Colonic mucosa (tissue), 4 donors: ENCODE data around the gene ADISSP. TPM values are rescaled to one million over a fixed set of nuclear protein-coding genes. Genes with fewer than 3 reads are reported as not detected.

Experiments used
- DNase-seq: peaks from one replicate; pipeline ENCODE4 v3.0.0-alpha.2; 2020
- H3K27ac ChIP-seq: fragments of 200-600 bp; one replicate; pipeline ENCODE4 v1.8.0; 2021
- H3K27me3 ChIP-seq: fragments of 200-600 bp; one replicate; pipeline ENCODE4 v1.8.0; 2021
- H3K36me3 ChIP-seq: fragments of 200-600 bp; one replicate; pipeline ENCODE4 v1.8.0; 2021
- H3K4me1 ChIP-seq: fragments of 200-600 bp; one replicate; pipeline ENCODE4 v1.8.0; 2021; ENCODE audit warnings: mild to moderate bottlenecking
- H3K4me3 ChIP-seq: fragments of 200-600 bp; one replicate; pipeline ENCODE4 v1.8.0; 2021
- H3K9ac ChIP-seq, 2 donors: one replicate each; pipeline ENCODE4 v1.7.0; 2013; ENCODE audit warnings: control low read depth in 2 of 2, low read depth in 2 of 2, low read length in 2 of 2
- H3K9me3 ChIP-seq: fragments of 200-600 bp; one replicate; pipeline ENCODE4 v1.8.0; 2021
- CTCF ChIP-seq: fragments of 200-600 bp; IDR thresholded peaks from one replicate; pipeline ENCODE4 v1.8.0; 2022; ENCODE audit warnings: antibody characterized with exemption, mild to moderate bottlenecking
- intact Hi-C: fragments of 100-400 bp; cut with DNase I; formaldehyde crosslinking; loops from one replicate; pipeline ENCODE4 v1.14.1; 2022
- total RNA-seq, 2 donors: library from RNA; stranded (reverse); fragmentation: NEBNext Ultra II Directional in 1 of 2; extraction: Animal tissue kit (Norgen Biotek cat#: 25700) in 1 of 2; gene quantifications; one replicate each; pipeline ENCODE4 v1.2.1, GENCODE V29; 2021
- donor health status: healthy.
- donor health status: DM: no; HTN: no; CAD: no.
- donor health status: DM: no; HTN: no; CAD: no.

Gene ADISSP
- total RNA-seq, 2 donors from 2014 or later = 20.6 to 37.7 TPM

DNA sequence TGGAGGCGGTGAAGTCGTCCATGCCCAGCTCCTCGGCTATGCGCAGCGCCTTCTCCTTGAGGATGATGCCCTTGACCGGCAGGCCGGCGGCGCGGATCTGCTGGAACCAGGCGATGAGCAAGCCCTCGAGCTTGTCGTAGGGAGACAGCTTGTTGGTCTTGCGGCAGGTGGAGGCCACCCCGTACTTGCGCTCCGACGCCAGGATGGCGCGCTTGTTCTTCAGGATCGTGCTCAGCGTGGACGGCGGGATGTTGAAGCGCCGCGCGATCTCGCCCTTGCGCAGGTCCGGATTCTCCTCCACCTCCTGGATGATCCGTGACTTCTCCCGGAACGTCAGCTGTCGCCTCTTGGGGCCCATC, 18.6 kb upstream of the ADISSP start:
- peaks cover 20% of the 10 kb centered on the region for H3K4me1 ChIP-seq
- intact Hi-C loops = loop anchor here (5.0 kb wide), 1 partner anchor 66 kb away; no protein-coding TSS in a partner anchor

DNA sequence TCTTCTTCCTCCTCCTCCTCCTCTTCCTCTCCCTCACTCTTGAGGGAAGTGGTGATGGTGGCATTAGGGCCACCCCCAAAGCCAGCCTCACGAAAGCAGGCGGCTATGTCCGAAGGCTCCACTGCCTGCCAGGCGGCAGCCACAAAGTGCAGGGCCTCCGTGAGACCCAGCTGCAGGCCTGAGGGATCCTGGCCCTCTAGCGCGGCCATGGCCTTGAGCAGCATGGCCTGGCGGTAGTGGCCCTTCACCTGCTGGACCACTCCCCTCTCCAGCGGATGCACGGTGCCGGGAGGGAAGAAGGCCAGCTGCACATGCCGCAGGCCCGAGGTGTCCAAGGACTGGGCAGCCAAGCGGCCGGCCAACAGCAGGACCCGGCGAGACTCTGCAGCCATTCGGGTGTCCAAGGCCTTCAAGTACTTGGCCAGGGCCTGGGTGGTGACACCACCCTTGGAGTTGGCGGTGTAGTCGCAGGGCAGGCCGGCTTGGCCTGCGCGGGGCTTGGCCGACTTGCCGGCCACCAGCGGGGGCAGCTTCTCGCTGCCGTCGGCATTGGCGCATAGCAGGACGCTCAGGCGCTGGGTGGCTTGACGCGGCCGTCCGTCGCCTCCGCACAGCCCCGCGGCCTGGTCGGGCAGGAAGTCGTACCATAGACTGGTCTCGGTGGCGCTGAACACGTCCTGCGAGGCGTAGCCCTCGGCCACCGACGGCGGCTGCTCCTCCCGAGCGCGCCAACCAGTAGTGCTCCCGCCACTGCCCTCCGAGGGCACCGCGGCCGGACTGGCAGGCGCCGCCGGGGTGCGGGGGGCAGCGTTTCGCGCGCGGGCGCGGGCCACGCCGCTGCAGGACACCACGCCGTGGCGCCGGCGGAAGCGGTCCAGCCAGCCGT, 17.9 kb upstream of the ADISSP start:
- H3K36me3 ChIP-seq = no peaks in the 10 kb centered on the region
- intact Hi-C loops = loop anchor here (5.0 kb wide), 1 partner anchor 67 kb away; no protein-coding TSS in a partner anchor
- H3K9me3 ChIP-seq = no peaks in the 10 kb centered on the region
- no peaks in the 10 kb centered on the region for H3K27me3 ChIP-seq
- H3K4me1 ChIP-seq = peaks cover 20% of the 10 kb centered on the region
- TF ChIP-seq CTCF = no peak
- peak overlapping the region; percentile 79 to 83 for H3K9ac ChIP-seq
- peak overlapping the region; percentile 38 for H3K27ac ChIP-seq
- peak overlapping the region; percentile 55 for H3K4me3 ChIP-seq
- DNase-seq = no peak

More for the DNA sequence above, 18.6 kb upstream of the ADISSP start:
- Histone ChIP-seq H3K9ac (peak overlapping the region; percentile 79 to 83), H3K9me3 (no peaks in the 10 kb centered on the region), H3K27ac (peak overlapping the region; percentile 38), H3K27me3 (no peaks in the 10 kb centered on the region), H3K4me3 (peak overlapping the region; percentile 55), H3K36me3 (no peaks in the 10 kb centered on the region)
- DNase-seq = no peak
- TF ChIP-seq CTCF = no peak

DNA sequence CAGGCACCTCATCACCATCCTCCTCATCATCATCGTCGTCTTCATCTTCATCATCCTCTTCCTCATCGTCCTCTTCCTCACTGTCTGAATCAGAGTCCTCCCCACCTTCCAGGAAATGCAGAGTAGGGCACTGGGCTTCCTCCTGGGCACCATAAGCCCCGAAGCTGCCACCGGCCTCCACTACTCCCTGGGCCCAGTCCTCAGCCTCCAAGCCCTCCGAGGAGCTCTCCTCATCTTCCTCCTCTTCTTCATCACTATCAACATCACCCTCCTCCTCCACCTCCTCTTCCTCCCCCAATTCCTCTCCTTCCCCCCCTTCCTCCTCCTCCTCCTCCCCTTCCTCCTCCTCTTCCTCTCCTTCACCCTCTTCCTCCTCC, 17.3 kb upstream of the ADISSP start:
- no peak for TF ChIP-seq CTCF
- H3K4me1 ChIP-seq = peaks cover 20% of the 10 kb centered on the region
- no peak for DNase-seq
- H3K4me3 ChIP-seq = peak overlapping the region; percentile 55
- no peaks in the 10 kb centered on the region for H3K9me3 ChIP-seq
- peak overlapping the region; percentile 51 to 83 for H3K9ac ChIP-seq
- intact Hi-C loops = loop anchor here (5.0 kb wide), 1 partner anchor 67 kb away; no protein-coding TSS in a partner anchor
- no peaks in the 10 kb centered on the region for H3K27me3 ChIP-seq
- no peak overlapping the region for H3K27ac ChIP-seq
- H3K36me3 ChIP-seq = no peaks in the 10 kb centered on the region

DNA sequence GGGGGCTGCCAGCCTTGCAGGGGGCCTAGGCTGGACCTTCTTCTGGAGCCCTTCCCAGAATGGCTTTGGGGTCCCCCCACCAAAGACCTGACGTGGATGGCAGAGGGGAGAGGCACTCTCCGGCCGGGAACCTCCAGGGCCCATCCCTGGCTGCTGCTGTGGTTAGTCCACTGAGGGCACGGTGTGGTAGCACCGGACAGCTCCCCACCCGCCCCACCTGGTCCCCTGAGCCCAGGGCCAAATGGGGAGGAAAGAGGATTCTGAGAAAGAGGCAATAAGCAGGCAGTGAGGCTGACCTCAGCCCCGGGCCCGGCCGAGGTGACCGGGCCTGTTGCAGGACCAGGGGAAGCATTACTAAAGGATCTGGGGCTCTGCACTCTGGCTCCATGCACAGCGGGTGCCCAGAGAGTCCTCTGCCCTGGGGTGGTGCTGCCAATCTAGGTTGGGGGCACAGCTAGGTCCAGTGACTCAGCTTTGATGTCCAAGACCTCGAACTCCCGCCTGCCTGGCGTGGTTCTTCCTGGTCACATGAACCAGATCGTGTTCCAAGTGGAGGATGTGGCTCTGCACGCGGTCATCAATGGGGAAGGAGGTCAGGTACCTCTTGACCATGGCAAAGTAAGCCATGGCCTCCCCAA, 16.8 kb upstream of the ADISSP start:
- H3K27ac ChIP-seq = no peak overlapping the region
- intact Hi-C loops = no loop called here
- DNase-seq = no peak
- peaks cover 20% of the 10 kb centered on the region for H3K4me1 ChIP-seq
- H3K9ac ChIP-seq = peak overlapping the region; percentile 51 to 83
- H3K27me3 ChIP-seq = no peaks in the 10 kb centered on the region
- H3K4me3 ChIP-seq = no peak overlapping the region
- H3K9me3 ChIP-seq = no peaks in the 10 kb centered on the region
- no peak for TF ChIP-seq CTCF
- no peaks in the 10 kb centered on the region for H3K36me3 ChIP-seq

DNA sequence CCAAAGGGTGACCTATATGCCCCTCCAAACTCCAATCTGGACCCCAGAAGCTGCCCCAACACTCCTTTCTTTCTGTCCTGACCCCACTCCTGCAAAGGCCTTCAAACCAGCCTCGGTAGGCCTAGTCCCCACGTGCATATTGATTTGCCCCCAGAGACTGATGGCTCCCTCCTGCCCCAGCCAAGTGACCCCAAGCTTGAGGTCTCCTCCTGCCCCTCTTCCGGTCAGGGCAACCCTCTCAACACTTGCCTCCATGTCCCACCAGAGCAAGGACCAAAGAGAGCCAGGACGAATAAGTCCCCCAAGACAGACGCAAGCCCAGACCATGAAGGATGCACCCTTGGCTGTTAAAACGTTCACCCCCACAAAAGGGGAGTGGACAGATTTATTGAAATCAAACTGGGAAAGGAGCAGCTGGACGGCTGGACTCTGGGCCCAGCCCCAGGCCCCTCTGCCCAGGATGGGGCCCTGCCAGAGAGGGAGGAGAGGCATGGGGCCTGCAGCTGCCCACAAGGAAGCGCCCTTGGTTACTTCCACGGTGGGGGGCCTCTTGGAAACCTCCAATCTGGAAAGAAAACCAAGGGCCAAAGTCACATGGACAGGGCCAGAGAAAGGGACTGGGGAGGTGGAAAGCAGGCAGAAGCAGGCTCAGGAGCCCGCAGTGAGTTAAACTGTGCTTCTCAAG, 16.1 kb upstream of the ADISSP start:
- Histone ChIP-seq H3K9ac (peak overlapping the region in 1 of 2 donors; percentile 5), H3K36me3 (no peaks in the 10 kb centered on the region), H3K4me3 (no peak overlapping the region), H3K27ac (no peak overlapping the region), H3K27me3 (no peaks in the 10 kb centered on the region), H3K9me3 (no peaks in the 10 kb centered on the region), H3K4me1 (peaks cover 20% of the 10 kb centered on the region)
- no peak for TF ChIP-seq CTCF
- intact Hi-C loops = no loop called here
- no peak for DNase-seq
